GM21825 (cell line): ENCODE data around the gene ADCY2.

Source experiments
- ATAC-seq: cut with Tn5 transposase; IDR thresholded peaks from one replicate; pipeline ENCODE4 v1.9.1; 2021; ENCODE audit warnings: mild to moderate bottlenecking, moderate library complexity; ENCODE audit not compliant: unreplicated experiment

Gene ADCY2

GRCh38 chr5:7395947-7396712 lies at the start of gene ADCY2:
ADCY2 (plus strand) TSS chr5:7396138; CDS start chr5:7396297, 159 bp downstream.
- no peak for ATAC-seq

GRCh38 chr5:7347377-7347776 lies 48.6 kb upstream of the ADCY2 start:
- no peak for ATAC-seq

GRCh38 chr5:7348168-7348854 lies 47.6 kb upstream of the ADCY2 start:
- ATAC-seq, result no peak

- no peak for ATAC-seq
Observed at GRCh38 chr5:7361593-7361992, 34.3 kb upstream of the ADCY2 start.

- ATAC-seq, result no peak
Observed at GRCh38 chr5:7363067-7363677, 32.8 kb upstream of the ADCY2 start.

- no peak for ATAC-seq
Observed at GRCh38 chr5:7364226-7364875, 31.6 kb upstream of the ADCY2 start.

GRCh38 chr5:7367780-7368179 lies 28.2 kb upstream of the ADCY2 start:
- ATAC-seq, result no peak

- ATAC-seq, result no peak
Observed at GRCh38 chr5:7372399-7372798, 23.5 kb upstream of the ADCY2 start.

- no peak for ATAC-seq
Observed at GRCh38 chr5:7374186-7374585, 21.8 kb upstream of the ADCY2 start.

- no peak for ATAC-seq
Observed at GRCh38 chr5:7375457-7375856, 20.5 kb upstream of the ADCY2 start.

GRCh38 chr5:7376871-7377270 lies 19.1 kb upstream of the ADCY2 start:
- no peak for ATAC-seq

- no peak for ATAC-seq
Observed at GRCh38 chr5:7377761-7378160, 18.2 kb upstream of the ADCY2 start.

- no peak for ATAC-seq
Observed at GRCh38 chr5:7382588-7382987, 13.3 kb upstream of the ADCY2 start.

GRCh38 chr5:7385681-7386080 lies 10.3 kb upstream of the ADCY2 start:
- no peak for ATAC-seq

GRCh38 chr5:7388553-7388952 lies 7.4 kb upstream of the ADCY2 start:
- no peak for ATAC-seq

GRCh38 chr5:7391215-7391614 lies 4.7 kb upstream of the ADCY2 start:
- no peak for ATAC-seq

- no peak for ATAC-seq
Observed at GRCh38 chr5:7391814-7392692, 3.9 kb upstream of the ADCY2 start.

GRCh38 chr5:7392693-7393024 lies 3.3 kb upstream of the ADCY2 start:
- no peak for ATAC-seq

- no peak for ATAC-seq
Observed at GRCh38 chr5:7393921-7394799, 1.8 kb upstream of the ADCY2 start.
